ENCODE data around the gene ARHGAP40. TPM values are rescaled to one million over a fixed set of nuclear protein-coding genes. Genes with fewer than 3 reads are reported as not detected.

The ARHGAP40 gene
- total and polyA plus RNA-seq, 2 experiments from 2014 or later: not detected

GRCh38 chr20:38698541-38698940 lies 96.9 kb downstream of the ARHGAP40 start:
- no peaks in the 10 kb centered on the region for H3K4me1 ChIP-seq (ENCODE audit: insufficient read depth)
- H3K4me3 ChIP-seq: no peak overlapping the region
- H2AFZ ChIP-seq: no peak overlapping the region
- no peaks in the 10 kb centered on the region for H3K9me3 ChIP-seq (ENCODE audit: low read depth)
- no peak for DNase-seq
- no peak overlapping the region for H3K4me2 ChIP-seq (ENCODE audit: unreplicated experiment)
- peaks cover 16% of the 10 kb centered on the region; the same call in 1 of the 2 replicates for H3K27me3 ChIP-seq (replicated peaks; ENCODE audit: insufficient read depth)
- H4K20me1 ChIP-seq (ENCODE audit: insufficient read depth): no peaks in the 10 kb centered on the region
- 41 to 44% methylated on average over 15 of the region's 15 CpGs for WGBS, 2 experiments (ENCODE audit: low coverage in 1 of 2, low lambda C conversion rate in 2 of 2, missing lambda C conversion rate in 2 of 2)
- TF ChIP-seq EZH2phosphoT487 (IDR thresholded peaks at IDR 0.05; ENCODE audit: insufficient read depth, low read depth) (no peak), EZH2 (IDR thresholded peaks at IDR 0.05; ENCODE audit: insufficient read depth, poor library complexity, severe bottlenecking) (no peak)
- in situ Hi-C loops (cut with MboI): no loop called here
- no peaks in the 10 kb centered on the region for H3K9me2 ChIP-seq (ENCODE audit: insufficient read depth)
- no peaks in the 10 kb centered on the region for H3K79me2 ChIP-seq (ENCODE audit: insufficient read depth)
- H3K36me3 ChIP-seq (ENCODE audit: low read depth): no peaks in the 10 kb centered on the region
- no peaks in the 10 kb centered on the region for H3F3A ChIP-seq (ENCODE audit: insufficient read depth)
- H3K27ac ChIP-seq: no peak overlapping the region
- no peak overlapping the region for H3K9ac ChIP-seq

- Histone ChIP-seq H3K9me2 (ENCODE audit: insufficient read depth) (no peaks in the 10 kb centered on the region), H3K27me3 (replicated peaks; ENCODE audit: insufficient read depth) (peaks cover 16% of the 10 kb centered on the region; the same call in 1 of the 2 replicates), H3K36me3 (ENCODE audit: low read depth) (no peaks in the 10 kb centered on the region), H3K4me3 (no peak overlapping the region), H3F3A (ENCODE audit: insufficient read depth) (no peaks in the 10 kb centered on the region), H3K27ac (no peak overlapping the region), H3K79me2 (ENCODE audit: insufficient read depth) (no peaks in the 10 kb centered on the region), H3K4me1 (ENCODE audit: insufficient read depth) (no peaks in the 10 kb centered on the region), H2AFZ (no peak overlapping the region), H4K20me1 (ENCODE audit: insufficient read depth) (no peaks in the 10 kb centered on the region), H3K9ac (no peak overlapping the region), H3K4me2 (ENCODE audit: unreplicated experiment) (no peak overlapping the region), H3K9me3 (ENCODE audit: low read depth) (no peaks in the 10 kb centered on the region)
- WGBS, 2 experiments (ENCODE audit: low coverage in 1 of 2, low lambda C conversion rate in 2 of 2, missing lambda C conversion rate in 2 of 2): 17 to 20% methylated on average over 4 of the region's 4 CpGs
- TF ChIP-seq EZH2 (IDR thresholded peaks at IDR 0.05; ENCODE audit: insufficient read depth, poor library complexity, severe bottlenecking) (no peak), EZH2phosphoT487 (IDR thresholded peaks at IDR 0.05; ENCODE audit: insufficient read depth, low read depth) (no peak)
- in situ Hi-C loops (cut with MboI): no loop called here
- DNase-seq: no peak
These were observed 98.5 kb downstream of the ARHGAP40 start for GRCh38 chr20:38700141-38700540.

Other genes starting within 250 kb of the ARHGAP40 start
- 5.4 and 15.2 TPM in 2 replicates for gene SNHG17, start 166.5 kb upstream of the ARHGAP40 start, total RNA-seq (2014; rRNA removed; shearing (Covaris generic))
- gene SNHG17, start 166.5 kb upstream of the ARHGAP40 start, polyA plus RNA-seq (2016; fragmentation: Nextera tagmentation; extraction: Ambion mirVana): 28.0 and 29.1 TPM in 2 replicates
- gene RALGAPB, start 129.0 kb upstream of the ARHGAP40 start, total RNA-seq (2014; rRNA removed; shearing (Covaris generic)): 20.2 and 25.8 TPM in 2 replicates
- gene RALGAPB, start 129.0 kb upstream of the ARHGAP40 start, polyA plus RNA-seq (2016; fragmentation: Nextera tagmentation; extraction: Ambion mirVana): 8.1 and 9.8 TPM in 2 replicates
- not detected in 2 replicates for gene ADIG, start 20.6 kb upstream of the ARHGAP40 start, total RNA-seq (2014; rRNA removed; shearing (Covaris generic))
- gene ADIG, start 20.6 kb upstream of the ARHGAP40 start, polyA plus RNA-seq (2016; fragmentation: Nextera tagmentation; extraction: Ambion mirVana): not detected in 2 replicates
- gene SLC32A1, start 122.7 kb downstream of the ARHGAP40 start, total RNA-seq (2014; rRNA removed; shearing (Covaris generic)): not detected in 2 replicates
- not detected in 2 replicates for gene SLC32A1, start 122.7 kb downstream of the ARHGAP40 start, polyA plus RNA-seq (2016; fragmentation: Nextera tagmentation; extraction: Ambion mirVana)
- 3.0 and 5.1 TPM in 2 replicates for gene ACTR5, start 146.7 kb downstream of the ARHGAP40 start, total RNA-seq (2014; rRNA removed; shearing (Covaris generic))
- 3.4 and 4.0 TPM in 2 replicates for gene ACTR5, start 146.7 kb downstream of the ARHGAP40 start, polyA plus RNA-seq (2016; fragmentation: Nextera tagmentation; extraction: Ambion mirVana)
- not detected in 2 replicates for gene PPP1R16B, start 203.9 kb downstream of the ARHGAP40 start, total RNA-seq (2014; rRNA removed; shearing (Covaris generic))
- gene PPP1R16B, start 203.9 kb downstream of the ARHGAP40 start, polyA plus RNA-seq (2016; fragmentation: Nextera tagmentation; extraction: Ambion mirVana): 0.34 TPM in 1 of 2 replicates, not detected in the other

Data from GM23248 (cell line).